Adipocyte (in vitro differentiated cells): ENCODE results near the gene NELL1.

Experiments used
- DNase-seq: peaks from one replicate; pipeline ENCODE4 v3.0.0-alpha.2; 2015; ENCODE audit warnings: low read depth
- H3K27me3 ChIP-seq: replicated peaks from 2 replicates; pipeline ENCODE4 v1.7.0; 2013; ENCODE audit warnings: mild to moderate bottlenecking, low read length, moderate library complexity; ENCODE audit not compliant: control insufficient read depth, insufficient read depth
- H3K36me3 ChIP-seq: 2 replicates; pipeline ENCODE4 v1.7.0; 2013; ENCODE audit warnings: low read length, mild to moderate bottlenecking, moderate library complexity; ENCODE audit not compliant: control insufficient read depth, insufficient read depth, severe bottlenecking
- H3K4me1 ChIP-seq: 2 replicates; pipeline ENCODE4 v1.7.0; 2013; ENCODE audit warnings: mild to moderate bottlenecking, low read length, moderate library complexity; ENCODE audit not compliant: control insufficient read depth, insufficient read depth
- H3K4me3 ChIP-seq: 2 replicates; pipeline ENCODE4 v1.7.0; 2013; ENCODE audit warnings: mild to moderate bottlenecking, low read length, moderate library complexity
- H3K9ac ChIP-seq: 2 replicates; pipeline ENCODE4 v1.7.0; 2013; ENCODE audit warnings: mild to moderate bottlenecking, low read length, moderate library complexity
- H3K9me3 ChIP-seq: 2 replicates; pipeline ENCODE4 v1.7.0; 2013; ENCODE audit warnings: mild to moderate bottlenecking, low read length, moderate library complexity; ENCODE audit not compliant: control insufficient read depth

The NELL1 gene

DNA sequence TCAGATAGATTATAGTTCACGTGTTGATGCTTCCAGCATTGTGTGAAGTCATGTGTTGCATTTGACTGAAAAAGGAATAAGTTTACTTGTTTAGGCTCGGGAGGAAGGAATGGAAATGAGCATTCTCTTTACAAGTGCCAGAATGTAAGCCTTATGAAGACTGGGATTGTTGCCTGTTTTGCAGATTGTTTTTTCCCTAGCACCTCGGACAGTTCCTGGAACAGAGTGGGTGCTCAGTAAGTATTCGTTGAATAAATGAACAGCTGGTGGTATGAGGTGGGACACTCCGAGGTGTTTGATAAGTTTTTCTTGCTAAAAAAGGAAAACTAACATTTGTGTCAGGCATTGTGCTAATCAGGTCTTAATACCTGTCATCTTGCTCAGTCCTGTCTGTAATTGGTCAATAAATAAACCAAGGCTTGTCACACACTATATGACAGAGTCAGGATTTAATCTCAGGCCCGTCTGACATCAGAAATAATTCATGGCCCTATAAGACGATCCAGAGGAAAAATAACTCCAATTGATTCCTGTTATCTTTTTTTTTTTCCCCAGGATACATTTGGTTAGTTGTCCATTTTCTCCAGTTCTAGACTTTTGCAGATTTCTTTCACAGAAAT, 304.7 kb downstream of the NELL1 start:
- H3K36me3 ChIP-seq = no peaks in the 10 kb centered on the region
- no peak for DNase-seq

DNA sequence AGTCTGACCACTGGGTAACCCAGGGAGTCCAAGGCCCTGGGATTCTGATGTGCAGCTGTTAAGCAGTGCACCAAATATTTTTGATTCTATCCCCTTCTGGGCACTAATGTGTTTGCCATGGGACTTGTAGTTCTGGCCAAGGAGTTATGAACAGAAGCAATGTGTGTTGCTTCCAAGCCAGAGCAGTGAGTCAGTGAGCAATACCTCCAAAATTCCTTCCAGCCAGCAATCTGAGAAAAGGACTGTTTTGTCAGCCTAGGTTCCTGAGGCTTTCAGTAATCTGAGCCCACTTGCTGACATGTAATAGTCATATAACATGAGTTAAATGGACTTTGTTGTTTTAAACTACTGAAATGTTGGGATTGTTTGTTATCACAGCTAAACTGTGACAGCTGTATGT, 311.4 kb downstream of the NELL1 start:
- H3K36me3 ChIP-seq = no peaks in the 10 kb centered on the region
- DNase-seq = no peak

More for the DNA sequence above, 304.7 kb downstream of the NELL1 start:
- Histone ChIP-seq H3K4me3 (no peak overlapping the region), H3K9ac (no peak overlapping the region), H3K9me3 (no peaks in the 10 kb centered on the region), H3K27me3 (no peaks in the 10 kb centered on the region), H3K4me1 (no peaks in the 10 kb centered on the region)

GRCh38 chr11:20990447-20990846, 321.1 kb downstream of the NELL1 start:
- no peaks in the 10 kb centered on the region for H3K9me3 ChIP-seq
- H3K4me3 ChIP-seq = no peak overlapping the region
- no peak for DNase-seq
- H3K4me1 ChIP-seq = no peaks in the 10 kb centered on the region
- H3K27me3 ChIP-seq = no peaks in the 10 kb centered on the region
- no peaks in the 10 kb centered on the region for H3K36me3 ChIP-seq
- H3K9ac ChIP-seq = no peak overlapping the region

More for the DNA sequence above, 311.4 kb downstream of the NELL1 start:
- no peaks in the 10 kb centered on the region for H3K9me3 ChIP-seq
- no peak overlapping the region for H3K9ac ChIP-seq
- H3K27me3 ChIP-seq = no peaks in the 10 kb centered on the region
- no peak overlapping the region for H3K4me3 ChIP-seq
- H3K4me1 ChIP-seq = no peaks in the 10 kb centered on the region

GRCh38 chr11:20991471-20991870, 322.1 kb downstream of the NELL1 start:
- no peaks in the 10 kb centered on the region for H3K4me1 ChIP-seq
- DNase-seq = no peak
- no peak overlapping the region for H3K9ac ChIP-seq
- H3K27me3 ChIP-seq = no peaks in the 10 kb centered on the region
- no peak overlapping the region for H3K4me3 ChIP-seq
- no peaks in the 10 kb centered on the region for H3K9me3 ChIP-seq
- no peaks in the 10 kb centered on the region for H3K36me3 ChIP-seq

- H3K4me3 ChIP-seq = no peak overlapping the region
- no peaks in the 10 kb centered on the region for H3K36me3 ChIP-seq
- no peak overlapping the region for H3K9ac ChIP-seq
- no peak for DNase-seq
- H3K4me1 ChIP-seq = no peaks in the 10 kb centered on the region
- no peaks in the 10 kb centered on the region for H3K27me3 ChIP-seq
- H3K9me3 ChIP-seq = peaks cover 7% of the 10 kb centered on the region
Observed at GRCh38 chr11:21007297-21007696, 337.9 kb downstream of the NELL1 start.

- H3K4me1 ChIP-seq = no peaks in the 10 kb centered on the region
- no peak for DNase-seq
- no peaks in the 10 kb centered on the region for H3K9me3 ChIP-seq
- H3K9ac ChIP-seq = no peak overlapping the region
- no peak overlapping the region for H3K4me3 ChIP-seq
- H3K36me3 ChIP-seq = no peaks in the 10 kb centered on the region
- no peaks in the 10 kb centered on the region for H3K27me3 ChIP-seq
Observed at GRCh38 chr11:21018248-21018647, 348.9 kb downstream of the NELL1 start.

DNA sequence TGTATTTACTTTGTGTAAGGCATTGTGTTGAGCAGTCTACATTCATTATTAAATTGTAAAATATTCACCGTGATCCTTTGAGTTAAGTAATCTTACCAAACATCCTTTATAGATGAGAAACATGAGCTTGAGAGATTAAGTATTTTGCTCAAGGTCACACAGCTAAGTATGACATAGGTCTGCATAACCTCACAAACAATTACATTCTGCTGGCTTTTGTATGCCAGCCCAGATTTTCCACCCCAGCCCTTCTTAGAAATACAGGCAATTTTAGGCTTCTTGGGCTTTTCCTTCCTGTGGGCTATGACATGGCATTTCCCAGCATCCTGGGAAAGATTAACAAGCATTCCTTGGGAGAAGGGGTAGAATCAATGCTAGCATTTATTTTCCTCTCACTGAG, 357.3 kb downstream of the NELL1 start:
- Histone ChIP-seq H3K4me1 (no peaks in the 10 kb centered on the region), H3K9ac (no peak overlapping the region), H3K9me3 (no peaks in the 10 kb centered on the region), H3K4me3 (no peak overlapping the region), H3K27me3 (no peaks in the 10 kb centered on the region), H3K36me3 (no peaks in the 10 kb centered on the region)
- DNase-seq = no peak

DNA sequence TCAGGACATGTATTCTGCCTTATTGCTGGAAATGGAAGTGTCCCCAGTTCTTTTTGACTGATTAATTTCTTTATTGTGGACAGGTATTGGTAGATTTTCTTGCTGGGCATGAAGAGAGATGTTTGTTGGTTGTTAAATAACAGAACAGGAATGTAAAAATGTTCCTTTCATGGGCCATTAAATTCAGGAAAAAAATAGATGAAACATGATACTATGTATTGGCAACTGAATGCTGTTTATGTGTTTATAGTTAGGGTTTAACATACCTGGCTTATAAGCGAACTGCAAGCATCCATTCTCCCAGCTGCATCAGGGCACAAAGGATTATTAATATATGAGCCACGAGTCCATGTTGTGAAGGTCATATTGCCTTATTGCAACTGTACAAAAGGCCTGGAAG, 368.5 kb downstream of the NELL1 start:
- Histone ChIP-seq H3K27me3 (no peaks in the 10 kb centered on the region), H3K4me3 (no peak overlapping the region), H3K36me3 (no peaks in the 10 kb centered on the region), H3K4me1 (no peaks in the 10 kb centered on the region), H3K9me3 (peaks cover 2% of the 10 kb centered on the region), H3K9ac (no peak overlapping the region)
- no peak for DNase-seq

- H3K9me3 ChIP-seq = no peaks in the 10 kb centered on the region
- H3K4me3 ChIP-seq = no peak overlapping the region
- no peak for DNase-seq
- H3K9ac ChIP-seq = no peak overlapping the region
- H3K4me1 ChIP-seq = no peaks in the 10 kb centered on the region
- no peaks in the 10 kb centered on the region for H3K36me3 ChIP-seq
- H3K27me3 ChIP-seq = no peaks in the 10 kb centered on the region
Observed at GRCh38 chr11:21038801-21039200, 369.4 kb downstream of the NELL1 start.

DNA sequence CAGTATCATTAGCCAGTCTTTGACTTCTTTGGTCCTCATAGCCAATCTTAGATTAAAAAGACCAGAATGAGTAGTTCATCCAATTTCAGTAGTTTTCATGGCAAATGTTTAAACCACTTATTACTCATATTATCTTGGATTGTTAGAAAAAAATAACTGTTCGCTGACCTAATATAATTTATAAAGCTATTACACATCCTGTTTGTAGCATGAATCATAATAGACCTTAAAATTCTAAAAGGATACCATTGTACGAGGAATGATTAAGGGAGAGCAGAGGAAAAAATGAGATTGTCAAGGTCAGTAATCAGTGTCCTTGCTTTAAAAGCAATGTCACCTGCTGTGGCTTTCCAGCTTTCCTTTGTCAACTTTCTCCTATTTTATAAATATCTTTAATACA, 371.2 kb downstream of the NELL1 start:
- Histone ChIP-seq H3K27me3 (no peaks in the 10 kb centered on the region), H3K36me3 (no peaks in the 10 kb centered on the region), H3K9ac (no peak overlapping the region), H3K4me3 (no peak overlapping the region), H3K4me1 (no peaks in the 10 kb centered on the region), H3K9me3 (no peaks in the 10 kb centered on the region)
- DNase-seq = no peak

- DNase-seq = no peak
- Histone ChIP-seq H3K27me3 (no peaks in the 10 kb centered on the region), H3K36me3 (no peaks in the 10 kb centered on the region), H3K4me3 (no peak overlapping the region), H3K9ac (no peak overlapping the region), H3K9me3 (no peaks in the 10 kb centered on the region), H3K4me1 (no peaks in the 10 kb centered on the region)
Observed at GRCh38 chr11:21048626-21049025, 379.2 kb downstream of the NELL1 start.

DNA sequence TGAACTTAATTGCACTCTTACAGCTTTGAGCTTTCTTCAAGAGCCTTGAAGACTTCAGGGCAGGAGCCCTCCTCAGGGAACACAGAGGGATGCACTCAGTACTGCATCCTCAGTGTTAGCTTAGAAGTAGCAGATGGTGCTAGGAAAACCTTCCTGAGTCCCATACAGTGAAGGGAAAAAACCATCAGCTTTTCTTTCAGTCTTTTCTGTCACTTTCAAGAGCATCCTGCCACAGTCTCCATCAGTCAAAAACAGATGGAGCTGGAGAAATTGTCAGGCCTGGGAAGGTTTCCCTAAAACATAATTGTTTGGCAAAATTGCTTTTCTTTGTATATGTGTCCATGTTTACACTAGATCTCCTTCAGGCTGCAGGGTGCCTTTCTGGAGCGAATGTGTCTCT, 384.1 kb downstream of the NELL1 start:
- no peaks in the 10 kb centered on the region for H3K4me1 ChIP-seq
- no peaks in the 10 kb centered on the region for H3K27me3 ChIP-seq
- H3K9me3 ChIP-seq = no peaks in the 10 kb centered on the region
- no peaks in the 10 kb centered on the region for H3K36me3 ChIP-seq
- DNase-seq = no peak
- H3K4me3 ChIP-seq = no peak overlapping the region
- H3K9ac ChIP-seq = no peak overlapping the region
